SK-N-SH treated with all-trans-retinoic acid at 6 μM for 48 hours (cell line): Measurements from ENCODE around the gene CHFR.
"Not testable (repeated sequence)": the region's sequence is repeated elsewhere in the genome, so short reads cannot be mapped to it uniquely, and the experiment has no call there.

ENCODE experiments used
- ATAC-seq: fragments of 200-7000 bp; cut with Tn5 transposase; 3 replicates; pipeline ENCODE4 v1.9.1; 2020; ENCODE audit warnings: mild to moderate bottlenecking, moderate library complexity
- CSDC2 ChIP-seq: fragments of 250-450 bp; sonication (Bioruptor Pico); IDR thresholded peaks from 2 replicates; pipeline ENCODE4 v1.5.0; 2020; ENCODE audit warnings: mild to moderate bottlenecking, moderate library complexity
- ESRRG ChIP-seq: fragments of 250-450 bp; sonication (Bioruptor Pico); IDR thresholded peaks from 2 replicates; pipeline ENCODE4 v1.6.1; 2021; ENCODE audit warnings: mild to moderate bottlenecking
- GLIS3 ChIP-seq: fragments of 250-450 bp; sonication (Bioruptor Pico); IDR thresholded peaks from 2 replicates; pipeline ENCODE4 v1.5.0; 2020; ENCODE audit warnings: mild to moderate bottlenecking, moderate library complexity
- ISL1 ChIP-seq: fragments of 250-450 bp; sonication (Bioruptor Pico); IDR thresholded peaks from 2 replicates; pipeline ENCODE4 v2.1.2; 2022; ENCODE audit warnings: mild to moderate bottlenecking, moderate library complexity
- OSR1 ChIP-seq: fragments of 250-450 bp; sonication (Bioruptor Pico); IDR thresholded peaks from 2 replicates; pipeline ENCODE4 v1.8.0; 2022; ENCODE audit warnings: moderate library complexity, mild to moderate bottlenecking, inconsistent platforms
- PPARA ChIP-seq: fragments of 250-450 bp; sonication (Bioruptor Pico); IDR thresholded peaks from 2 replicates; pipeline ENCODE4 v1.5.0; 2020; ENCODE audit warnings: mild to moderate bottlenecking, borderline replicate concordance
- RARB ChIP-seq: fragments of 250-450 bp; sonication (Bioruptor Pico); IDR thresholded peaks from 2 replicates; pipeline ENCODE4 v1.8.0; 2021; ENCODE audit warnings: mild to moderate bottlenecking, moderate library complexity
- SNAI2 ChIP-seq: fragments of 250-450 bp; sonication (Bioruptor Pico); IDR thresholded peaks from 2 replicates; pipeline ENCODE4 v1.5.0; 2020; ENCODE audit warnings: mild to moderate bottlenecking, moderate library complexity
- TCF4 ChIP-seq: fragments of 250-450 bp; sonication (Bioruptor Pico); IDR thresholded peaks from 2 replicates; pipeline ENCODE4 v1.8.0; 2021; ENCODE audit warnings: mild to moderate bottlenecking, moderate library complexity, borderline replicate concordance
- TOX ChIP-seq: fragments of 250-450 bp; sonication (Bioruptor Pico); IDR thresholded peaks from 2 replicates; pipeline ENCODE4 v1.8.0; 2021; ENCODE audit warnings: mild to moderate bottlenecking, moderate library complexity, borderline replicate concordance
- ZC3H10 ChIP-seq: fragments of 250-450 bp; sonication (Bioruptor Pico); IDR thresholded peaks from 2 replicates; pipeline ENCODE4 v1.5.1; 2021; ENCODE audit warnings: mild to moderate bottlenecking, moderate library complexity
- ZFP3 ChIP-seq: fragments of 250-450 bp; sonication (Bioruptor Pico); IDR thresholded peaks from 2 replicates; pipeline ENCODE4 v1.5.0; 2020; ENCODE audit warnings: mild to moderate bottlenecking, moderate library complexity
- ZFP30 ChIP-seq: fragments of 450-650 bp; formaldehyde crosslinking; IDR thresholded peaks from 2 replicates; pipeline ENCODE4 v1.5.0; 2022; ENCODE audit warnings: mild to moderate bottlenecking, moderate library complexity
- ZNF565 ChIP-seq: fragments of 450-650 bp; formaldehyde crosslinking; conservative IDR thresholded peaks from 2 replicates; pipeline ENCODE4 v1.5.0; 2020; ENCODE audit warnings: low read depth, mild to moderate bottlenecking, moderate library complexity
- ZNF70 ChIP-seq: fragments of 450-650 bp; formaldehyde crosslinking; IDR thresholded peaks from 2 replicates; pipeline ENCODE4 v1.5.0; 2020; ENCODE audit warnings: mild to moderate bottlenecking, moderate library complexity
- ZNF8 ChIP-seq: fragments of 450-650 bp; formaldehyde crosslinking; IDR thresholded peaks from 2 replicates; pipeline ENCODE4 v1.5.0; 2020; ENCODE audit warnings: mild to moderate bottlenecking, moderate library complexity
- TF ChIP-seq, protein P1 (sequence below): fragments of 250-450 bp; sonication (Bioruptor Pico); IDR thresholded peaks from 2 replicates; pipeline ENCODE4 v1.5.1; 2021; ENCODE audit warnings: mild to moderate bottlenecking, moderate library complexity
- TF ChIP-seq, protein P2 (sequence below): fragments of 250-450 bp; sonication (Bioruptor Pico); IDR thresholded peaks from 2 replicates; pipeline ENCODE4 v1.5.0; 2020; ENCODE audit warnings: mild to moderate bottlenecking, moderate library complexity
- TF ChIP-seq, protein P3 (sequence below): fragments of 250-450 bp; sonication (Bioruptor Pico); IDR thresholded peaks from 2 replicates; pipeline ENCODE4 v1.8.0; 2020; ENCODE audit warnings: mild to moderate bottlenecking, moderate library complexity, borderline replicate concordance
- TF ChIP-seq, protein P4 (sequence below): fragments of 250-450 bp; sonication (Bioruptor Pico); IDR thresholded peaks from 2 replicates; pipeline ENCODE4 v1.8.0; 2021; ENCODE audit warnings: low read depth, mild to moderate bottlenecking, moderate library complexity, borderline replicate concordance

The CHFR gene

DNA sequence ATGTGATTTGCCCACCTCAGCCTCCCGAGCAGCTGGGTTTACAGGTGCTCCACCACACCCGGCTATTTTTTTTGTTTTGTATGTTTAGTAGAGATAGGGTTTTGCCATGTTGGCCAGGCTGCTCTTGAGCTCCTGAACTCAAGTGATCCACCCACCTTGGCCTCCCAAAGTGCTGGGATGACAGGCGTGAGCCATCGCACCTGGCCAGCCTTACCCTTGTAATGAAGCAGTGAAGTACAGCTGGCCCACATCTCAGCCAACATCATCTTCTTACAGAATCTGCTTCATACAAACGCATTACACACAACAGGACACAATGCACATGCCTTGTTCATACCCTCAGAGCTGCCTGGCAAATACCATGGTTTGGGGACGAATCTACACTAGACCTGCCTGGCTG, 31.3 kb upstream of the CHFR start:
- ATAC-seq = no peak
- TF ChIP-seq ZNF8 (CRISPR knock-in tag) = no peak
- TF ChIP-seq OSR1 (CRISPR knock-in tag) = no peak
- no peak for TF ChIP-seq ZFP3 (CRISPR knock-in tag)

DNA sequence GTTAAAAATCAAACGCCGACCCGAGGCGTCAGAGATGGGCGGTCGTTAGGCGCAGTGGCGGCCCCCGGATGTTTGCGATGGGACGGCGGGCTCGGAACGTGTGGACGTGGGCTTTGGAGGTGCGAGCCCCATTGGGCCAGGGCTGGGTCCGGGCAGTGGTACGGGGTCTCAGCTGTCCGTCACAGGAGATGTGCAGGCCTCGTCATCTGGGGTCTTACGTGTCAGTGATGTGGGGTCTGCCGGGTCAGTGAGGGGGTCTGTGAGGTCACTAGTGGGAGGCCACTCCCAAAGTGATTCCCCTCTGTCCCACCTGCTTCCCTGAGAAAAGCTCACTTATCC, 21.6 kb upstream of the CHFR start:
- TF ChIP-seq TOX (CRISPR knock-in tag) (no peak), SNAI2 (CRISPR knock-in tag) (no peak), OSR1 (CRISPR knock-in tag) (no peak), ISL1 (CRISPR knock-in tag) (no peak), GLIS3 (CRISPR knock-in tag) (no peak), ZNF8 (CRISPR knock-in tag) (no peak), PPARA (no peak), ZNF565 (CRISPR knock-in tag) (no peak), ZNF70 (CRISPR knock-in tag) (no peak), ESRRG (CRISPR knock-in tag) (no peak), ZC3H10 (no peak), ZFP30 (no peak), TCF4 (CRISPR knock-in tag) (no peak), RARB (CRISPR knock-in tag) (no peak), CSDC2 (CRISPR knock-in tag) (no peak)
- TF ChIP-seq, protein P1, sequence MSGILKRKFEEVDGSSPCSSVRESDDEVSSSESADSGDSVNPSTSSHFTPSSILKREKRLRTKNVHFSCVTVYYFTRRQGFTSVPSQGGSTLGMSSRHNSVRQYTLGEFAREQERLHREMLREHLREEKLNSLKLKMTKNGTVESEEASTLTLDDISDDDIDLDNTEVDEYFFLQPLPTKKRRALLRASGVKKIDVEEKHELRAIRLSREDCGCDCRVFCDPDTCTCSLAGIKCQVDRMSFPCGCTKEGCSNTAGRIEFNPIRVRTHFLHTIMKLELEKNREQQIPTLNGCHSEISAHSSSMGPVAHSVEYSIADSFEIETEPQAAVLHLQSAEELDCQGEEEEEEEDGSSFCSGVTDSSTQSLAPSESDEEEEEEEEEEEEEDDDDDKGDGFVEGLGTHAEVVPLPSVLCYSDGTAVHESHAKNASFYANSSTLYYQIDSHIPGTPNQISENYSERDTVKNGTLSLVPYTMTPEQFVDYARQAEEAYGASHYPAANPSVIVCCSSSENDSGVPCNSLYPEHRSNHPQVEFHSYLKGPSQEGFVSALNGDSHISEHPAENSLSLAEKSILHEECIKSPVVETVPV (CRISPR knock-in tag) = no peak
- TF ChIP-seq, protein P2, sequence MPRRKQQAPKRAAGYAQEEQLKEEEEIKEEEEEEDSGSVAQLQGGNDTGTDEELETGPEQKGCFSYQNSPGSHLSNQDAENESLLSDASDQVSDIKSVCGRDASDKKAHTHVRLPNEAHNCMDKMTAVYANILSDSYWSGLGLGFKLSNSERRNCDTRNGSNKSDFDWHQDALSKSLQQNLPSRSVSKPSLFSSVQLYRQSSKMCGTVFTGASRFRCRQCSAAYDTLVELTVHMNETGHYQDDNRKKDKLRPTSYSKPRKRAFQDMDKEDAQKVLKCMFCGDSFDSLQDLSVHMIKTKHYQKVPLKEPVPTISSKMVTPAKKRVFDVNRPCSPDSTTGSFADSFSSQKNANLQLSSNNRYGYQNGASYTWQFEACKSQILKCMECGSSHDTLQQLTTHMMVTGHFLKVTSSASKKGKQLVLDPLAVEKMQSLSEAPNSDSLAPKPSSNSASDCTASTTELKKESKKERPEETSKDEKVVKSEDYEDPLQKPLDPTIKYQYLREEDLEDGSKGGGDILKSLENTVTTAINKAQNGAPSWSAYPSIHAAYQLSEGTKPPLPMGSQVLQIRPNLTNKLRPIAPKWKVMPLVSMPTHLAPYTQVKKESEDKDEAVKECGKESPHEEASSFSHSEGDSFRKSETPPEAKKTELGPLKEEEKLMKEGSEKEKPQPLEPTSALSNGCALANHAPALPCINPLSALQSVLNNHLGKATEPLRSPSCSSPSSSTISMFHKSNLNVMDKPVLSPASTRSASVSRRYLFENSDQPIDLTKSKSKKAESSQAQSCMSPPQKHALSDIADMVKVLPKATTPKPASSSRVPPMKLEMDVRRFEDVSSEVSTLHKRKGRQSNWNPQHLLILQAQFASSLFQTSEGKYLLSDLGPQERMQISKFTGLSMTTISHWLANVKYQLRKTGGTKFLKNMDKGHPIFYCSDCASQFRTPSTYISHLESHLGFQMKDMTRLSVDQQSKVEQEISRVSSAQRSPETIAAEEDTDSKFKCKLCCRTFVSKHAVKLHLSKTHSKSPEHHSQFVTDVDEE (CRISPR knock-in tag) = no peak
- TF ChIP-seq, protein P3, sequence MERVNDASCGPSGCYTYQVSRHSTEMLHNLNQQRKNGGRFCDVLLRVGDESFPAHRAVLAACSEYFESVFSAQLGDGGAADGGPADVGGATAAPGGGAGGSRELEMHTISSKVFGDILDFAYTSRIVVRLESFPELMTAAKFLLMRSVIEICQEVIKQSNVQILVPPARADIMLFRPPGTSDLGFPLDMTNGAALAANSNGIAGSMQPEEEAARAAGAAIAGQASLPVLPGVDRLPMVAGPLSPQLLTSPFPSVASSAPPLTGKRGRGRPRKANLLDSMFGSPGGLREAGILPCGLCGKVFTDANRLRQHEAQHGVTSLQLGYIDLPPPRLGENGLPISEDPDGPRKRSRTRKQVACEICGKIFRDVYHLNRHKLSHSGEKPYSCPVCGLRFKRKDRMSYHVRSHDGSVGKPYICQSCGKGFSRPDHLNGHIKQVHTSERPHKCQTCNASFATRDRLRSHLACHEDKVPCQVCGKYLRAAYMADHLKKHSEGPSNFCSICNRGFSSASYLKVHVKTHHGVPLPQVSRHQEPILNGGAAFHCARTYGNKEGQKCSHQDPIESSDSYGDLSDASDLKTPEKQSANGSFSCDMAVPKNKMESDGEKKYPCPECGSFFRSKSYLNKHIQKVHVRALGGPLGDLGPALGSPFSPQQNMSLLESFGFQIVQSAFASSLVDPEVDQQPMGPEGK = no peak
- TF ChIP-seq, protein P4, sequence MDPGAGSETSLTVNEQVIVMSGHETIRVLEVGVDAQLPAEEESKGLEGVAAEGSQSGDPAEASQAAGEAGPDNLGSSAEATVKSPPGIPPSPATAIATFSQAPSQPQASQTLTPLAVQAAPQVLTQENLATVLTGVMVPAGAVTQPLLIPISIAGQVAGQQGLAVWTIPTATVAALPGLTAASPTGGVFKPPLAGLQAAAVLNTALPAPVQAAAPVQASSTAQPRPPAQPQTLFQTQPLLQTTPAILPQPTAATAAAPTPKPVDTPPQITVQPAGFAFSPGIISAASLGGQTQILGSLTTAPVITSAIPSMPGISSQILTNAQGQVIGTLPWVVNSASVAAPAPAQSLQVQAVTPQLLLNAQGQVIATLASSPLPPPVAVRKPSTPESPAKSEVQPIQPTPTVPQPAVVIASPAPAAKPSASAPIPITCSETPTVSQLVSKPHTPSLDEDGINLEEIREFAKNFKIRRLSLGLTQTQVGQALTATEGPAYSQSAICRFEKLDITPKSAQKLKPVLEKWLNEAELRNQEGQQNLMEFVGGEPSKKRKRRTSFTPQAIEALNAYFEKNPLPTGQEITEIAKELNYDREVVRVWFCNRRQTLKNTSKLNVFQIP (CRISPR knock-in tag) = no peak
- ATAC-seq = peak; percentile 13

DNA sequence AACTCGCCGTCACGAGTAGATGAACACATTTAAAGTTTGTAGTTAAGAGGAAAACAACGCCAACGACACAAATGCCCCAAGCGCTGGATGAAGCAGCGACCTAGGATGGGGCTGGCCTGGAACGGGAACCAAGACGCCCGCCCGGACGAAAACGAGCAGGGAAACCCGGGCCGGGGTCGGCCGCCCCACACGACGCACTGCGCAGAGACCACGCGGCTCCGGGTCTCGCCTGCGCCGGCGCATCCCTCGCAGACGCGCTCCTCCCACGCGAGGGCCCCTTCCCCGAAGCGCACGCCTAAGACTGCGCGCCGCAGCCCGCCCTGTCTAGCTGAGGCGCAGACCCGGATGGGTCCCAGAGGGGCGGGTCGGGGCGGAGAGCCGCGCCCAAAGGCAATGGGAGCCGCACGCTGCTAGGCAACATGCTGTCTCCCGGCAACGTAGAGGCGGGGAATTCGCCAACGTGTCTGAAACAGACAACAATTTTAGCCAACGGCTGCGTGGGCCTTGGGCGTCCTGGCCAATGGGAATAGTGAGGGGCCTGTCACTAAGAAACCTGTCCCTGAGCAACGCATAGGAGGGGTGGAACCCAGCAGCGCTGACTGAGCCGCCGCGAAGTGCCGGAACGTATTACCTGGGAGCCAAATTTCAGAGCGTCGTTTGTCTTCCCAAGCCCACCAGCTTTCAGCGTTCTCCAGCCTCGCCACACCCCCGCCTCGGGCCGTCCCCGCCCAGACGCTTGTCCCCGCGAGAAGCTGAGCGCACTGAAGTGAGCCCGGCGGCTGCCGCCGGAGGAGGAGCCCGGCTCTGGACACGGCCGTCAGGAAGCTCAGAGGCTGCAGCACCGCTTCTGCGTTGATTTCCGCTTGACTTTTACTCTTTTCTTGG, 21.0 kb upstream of the CHFR start:
- peak; percentile 96 for ATAC-seq
- TF ChIP-seq ZNF8 (CRISPR knock-in tag) = no peak
- TF ChIP-seq GLIS3 (CRISPR knock-in tag) = no peak
- TF ChIP-seq CSDC2 (CRISPR knock-in tag) = no peak
- TF ChIP-seq RARB (CRISPR knock-in tag) = no peak
- no peak for TF ChIP-seq OSR1 (CRISPR knock-in tag)
- no peak for TF ChIP-seq ZC3H10
- no peak for TF ChIP-seq ZFP3 (CRISPR knock-in tag)
- TF ChIP-seq, protein P1 (CRISPR knock-in tag) = no peak
- no peak for TF ChIP-seq SNAI2 (CRISPR knock-in tag)
- TF ChIP-seq, all 23 proteins: peak for 0

DNA sequence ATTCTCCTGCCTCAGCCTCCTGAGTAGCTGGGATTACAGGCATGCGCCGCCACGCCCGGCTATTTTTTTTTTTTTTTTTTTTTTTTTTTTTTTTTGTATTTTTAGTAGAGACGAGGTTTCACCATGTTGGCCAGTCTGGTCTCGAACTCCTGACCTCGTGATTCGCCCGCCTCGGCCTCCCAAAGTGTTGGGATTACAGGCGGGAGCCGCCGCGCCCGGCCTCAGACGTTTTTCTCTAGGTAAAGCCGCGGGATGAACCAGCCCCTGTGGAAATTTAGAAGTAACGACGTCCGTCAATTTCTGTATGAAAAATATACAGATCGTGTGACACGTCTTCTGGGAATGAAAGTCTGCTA, 20.4 kb upstream of the CHFR start:
- ATAC-seq = not testable (repeated sequence)
